ENCODE measurements around the gene AZGP1. TPM values are rescaled to one million over a fixed set of nuclear protein-coding genes. Genes with fewer than 3 reads are reported as not detected.

AZGP1 gene
- total RNA-seq, 1 donor from 2014 or later, result 0.60 TPM

DNA sequence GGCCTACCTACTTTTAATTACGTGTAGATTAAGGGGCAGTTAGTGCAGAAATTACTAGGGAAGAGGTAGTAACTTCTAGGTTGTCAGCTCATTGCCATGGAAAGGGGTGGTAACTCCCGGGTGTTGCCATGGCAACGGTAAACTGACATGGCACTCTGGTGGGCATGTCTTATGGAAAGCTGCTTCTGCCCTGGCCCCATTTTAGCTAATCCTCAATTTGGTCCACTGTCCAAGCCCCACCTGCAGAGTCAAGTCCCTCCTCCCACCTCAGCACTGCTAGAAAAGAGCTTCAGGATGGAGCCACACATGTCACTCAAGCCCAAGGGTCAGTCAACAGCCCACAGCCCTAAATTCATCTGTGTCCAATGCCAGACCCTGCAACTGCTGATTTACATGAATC, 32.1 kb upstream of the AZGP1 start:
- TF ChIP-seq, protein P1, sequence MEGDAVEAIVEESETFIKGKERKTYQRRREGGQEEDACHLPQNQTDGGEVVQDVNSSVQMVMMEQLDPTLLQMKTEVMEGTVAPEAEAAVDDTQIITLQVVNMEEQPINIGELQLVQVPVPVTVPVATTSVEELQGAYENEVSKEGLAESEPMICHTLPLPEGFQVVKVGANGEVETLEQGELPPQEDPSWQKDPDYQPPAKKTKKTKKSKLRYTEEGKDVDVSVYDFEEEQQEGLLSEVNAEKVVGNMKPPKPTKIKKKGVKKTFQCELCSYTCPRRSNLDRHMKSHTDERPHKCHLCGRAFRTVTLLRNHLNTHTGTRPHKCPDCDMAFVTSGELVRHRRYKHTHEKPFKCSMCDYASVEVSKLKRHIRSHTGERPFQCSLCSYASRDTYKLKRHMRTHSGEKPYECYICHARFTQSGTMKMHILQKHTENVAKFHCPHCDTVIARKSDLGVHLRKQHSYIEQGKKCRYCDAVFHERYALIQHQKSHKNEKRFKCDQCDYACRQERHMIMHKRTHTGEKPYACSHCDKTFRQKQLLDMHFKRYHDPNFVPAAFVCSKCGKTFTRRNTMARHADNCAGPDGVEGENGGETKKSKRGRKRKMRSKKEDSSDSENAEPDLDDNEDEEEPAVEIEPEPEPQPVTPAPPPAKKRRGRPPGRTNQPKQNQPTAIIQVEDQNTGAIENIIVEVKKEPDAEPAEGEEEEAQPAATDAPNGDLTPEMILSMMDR (conservative IDR thresholded peaks at IDR 0.05), result no peak
- Mint-ChIP-seq H3K9me3 (no peaks in the 10 kb centered on the region), H3K4me3 (no peak overlapping the region), H3K36me3 (no peaks in the 10 kb centered on the region), H3K27me3 (peaks cover 5% of the 10 kb centered on the region), H3K27ac (peak overlapping the region; percentile 90), H3K4me1 (ENCODE audit: unreplicated experiment) (peaks cover 21% of the 10 kb centered on the region)
- no peak for DNase-seq (ENCODE audit: extremely low spot score, unreplicated experiment)

DNA sequence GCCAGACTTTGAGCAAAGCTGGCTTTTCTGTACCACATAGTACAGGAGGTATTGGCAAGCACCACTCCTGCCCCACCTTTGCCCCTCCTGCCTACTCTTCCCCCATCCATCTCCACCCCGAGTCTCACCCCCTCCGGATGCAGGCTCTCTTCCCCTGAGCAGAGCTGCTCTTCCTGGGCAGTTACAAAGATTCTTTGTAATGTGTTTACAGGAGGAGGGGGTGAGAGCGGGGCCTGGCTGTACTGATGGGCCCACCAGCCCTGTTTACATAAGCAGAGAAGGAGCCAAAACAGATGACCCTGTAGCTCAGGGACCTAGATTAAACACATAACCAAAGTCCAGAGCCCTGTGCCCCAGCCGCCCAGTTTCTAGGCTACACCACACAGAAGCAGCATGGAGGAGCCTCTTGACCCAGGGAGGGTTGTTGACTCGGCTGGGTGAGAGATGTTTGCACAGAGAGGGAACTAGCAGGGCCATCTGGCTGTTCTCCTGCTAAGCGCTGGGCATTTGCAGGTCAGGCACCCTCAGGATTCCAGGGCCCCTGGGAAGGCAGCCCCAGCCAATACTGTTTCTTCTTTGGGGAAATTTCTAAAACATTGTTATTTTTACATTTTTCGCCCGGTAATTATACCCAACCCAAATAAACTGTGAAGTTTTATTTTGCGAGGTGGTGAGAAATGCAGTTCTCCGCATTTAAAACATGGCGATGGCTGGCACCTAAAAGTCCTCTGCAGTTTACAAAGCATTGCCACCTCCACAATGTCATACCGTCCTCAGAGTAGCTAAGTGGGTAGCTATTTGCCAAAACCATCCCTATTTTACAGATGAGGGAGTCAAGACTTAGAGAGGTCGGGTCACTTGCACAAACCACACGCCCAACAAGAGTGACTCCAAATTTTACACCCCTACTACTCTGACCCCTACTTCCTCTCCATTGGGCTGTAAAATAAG, 28.2 kb upstream of the AZGP1 start:
- DNase-seq (ENCODE audit: extremely low spot score, unreplicated experiment), result no peak
- peak overlapping the region; percentile 59 for H3K4me3 Mint-ChIP-seq

DNA sequence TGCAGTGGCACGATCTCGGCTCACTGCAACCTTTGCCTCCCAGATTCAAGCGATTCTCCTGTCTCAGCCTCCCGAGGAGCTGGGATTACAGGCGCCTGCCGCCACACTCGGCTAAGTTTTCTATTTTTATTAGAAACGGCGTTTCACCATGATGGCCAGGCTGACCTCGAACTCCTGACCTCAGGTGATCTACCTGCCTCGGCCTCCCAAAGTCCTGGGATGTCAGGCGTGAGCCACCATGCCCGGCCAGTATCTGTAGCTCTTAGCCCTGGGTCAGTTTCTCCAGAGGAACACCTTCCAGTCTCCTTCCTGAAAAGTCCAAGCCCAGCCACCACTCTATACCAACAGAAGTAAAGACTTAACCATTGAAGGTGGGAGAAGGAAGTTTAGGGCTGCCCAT, 24.4 kb upstream of the AZGP1 start:
- no peaks in the 10 kb centered on the region for H3K36me3 Mint-ChIP-seq
- H3K4me3 Mint-ChIP-seq, result no peak overlapping the region
- no peak overlapping the region for H3K27ac Mint-ChIP-seq
- H3K4me1 Mint-ChIP-seq (ENCODE audit: unreplicated experiment), result peaks cover 12% of the 10 kb centered on the region
- H3K9me3 Mint-ChIP-seq, result no peaks in the 10 kb centered on the region
- no peak for DNase-seq (ENCODE audit: extremely low spot score, unreplicated experiment)
- TF ChIP-seq, protein P1 (conservative IDR thresholded peaks at IDR 0.05), result no peak
- no peaks in the 10 kb centered on the region for H3K27me3 Mint-ChIP-seq

More for the DNA sequence above, 28.2 kb upstream of the AZGP1 start:
- TF ChIP-seq, protein P1 (conservative IDR thresholded peaks at IDR 0.05), result no peak
- Mint-ChIP-seq H3K4me1 (ENCODE audit: unreplicated experiment) (peaks cover 15% of the 10 kb centered on the region), H3K27me3 (no peaks in the 10 kb centered on the region), H3K36me3 (no peaks in the 10 kb centered on the region), H3K27ac (peak overlapping the region; percentile 89), H3K9me3 (no peaks in the 10 kb centered on the region)

DNA sequence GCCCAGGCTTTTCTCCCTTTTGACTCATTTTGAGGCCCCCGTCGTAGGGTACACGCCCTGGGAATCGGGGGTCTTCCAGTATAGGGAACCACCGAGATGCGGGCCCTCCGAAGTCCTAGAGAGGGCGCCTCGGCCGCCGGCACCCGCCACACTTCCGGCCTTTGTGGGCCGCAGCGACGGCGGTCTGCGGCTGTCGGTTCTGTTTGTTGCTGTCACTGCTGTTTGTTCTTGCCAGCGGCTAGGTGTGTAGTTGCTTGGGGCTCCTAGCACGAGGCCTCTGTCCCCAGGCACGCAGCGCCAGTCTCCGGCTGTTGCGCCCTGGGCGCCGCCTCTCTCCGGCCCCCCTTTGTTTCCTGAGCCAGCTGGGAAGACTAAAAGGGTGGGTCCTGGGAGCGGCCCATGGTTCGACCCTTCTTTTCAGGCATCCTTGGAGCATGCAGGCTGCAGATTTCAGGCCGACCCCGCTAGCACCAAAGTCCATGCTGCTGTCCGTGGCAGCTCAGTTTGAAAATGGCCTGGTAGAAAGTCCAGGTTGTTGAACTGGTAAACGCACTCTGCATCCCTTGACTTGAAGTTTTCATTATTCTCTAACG, 21.8 kb upstream of the AZGP1 start:
- H3K27me3 Mint-ChIP-seq, result no peaks in the 10 kb centered on the region
- TF ChIP-seq, protein P1 (conservative IDR thresholded peaks at IDR 0.05), result no peak
- H3K27ac Mint-ChIP-seq, result peak overlapping the region; percentile 69
- H3K36me3 Mint-ChIP-seq, result no peaks in the 10 kb centered on the region
- no peak for DNase-seq (ENCODE audit: extremely low spot score, unreplicated experiment)
- H3K4me1 Mint-ChIP-seq (ENCODE audit: unreplicated experiment), result peaks cover 13% of the 10 kb centered on the region
- H3K9me3 Mint-ChIP-seq, result no peaks in the 10 kb centered on the region
- peak overlapping the region; percentile 41 for H3K4me3 Mint-ChIP-seq

GRCh38 chr7:99996755-99997544, 21.1 kb upstream of the AZGP1 start:
- Mint-ChIP-seq H3K9me3 (no peaks in the 10 kb centered on the region), H3K4me1 (ENCODE audit: unreplicated experiment) (peaks cover 13% of the 10 kb centered on the region), H3K36me3 (no peaks in the 10 kb centered on the region), H3K27me3 (no peaks in the 10 kb centered on the region), H3K27ac (peak overlapping the region; percentile 69), H3K4me3 (peak overlapping the region; percentile 41)
- DNase-seq (ENCODE audit: extremely low spot score, unreplicated experiment), result no peak
- TF ChIP-seq, protein P1 (conservative IDR thresholded peaks at IDR 0.05), result no peak
